GM23338 (cell line): Measurements from ENCODE around the gene MARK3. TPM values are rescaled to one million over a fixed set of nuclear protein-coding genes. Genes with fewer than 3 reads are reported as not detected.
"Not testable (repeated sequence)": the region's sequence is repeated elsewhere in the genome, so short reads cannot be mapped to it uniquely, and the experiment has no call there.

ENCODE experiments used
- ATAC-seq: fragments of 200-7000 bp; cut with Tn5 transposase; 3 replicates; pipeline ENCODE4 v1.9.1; 2020
- DNase-seq: peaks from one replicate; pipeline ENCODE4 v3.0.0-alpha.2; 2015; ENCODE audit warnings: low spot score
- H2AFZ ChIP-seq: fragments of 200-600 bp; sonication (generic); 2 replicates; pipeline ENCODE4 v1.8.0; 2016; ENCODE audit warnings: antibody characterized with exemption, mild to moderate bottlenecking, moderate library complexity
- H3F3A ChIP-seq: fragments of 200-600 bp; sonication (generic); replicated peaks from 2 replicates; pipeline ENCODE4 v1.8.0; 2017; ENCODE audit warnings: antibody characterized with exemption, mixed run types, low read depth
- H3K27ac ChIP-seq: fragments of 200-600 bp; sonication (generic); 2 replicates; pipeline ENCODE4 v1.6.1; 2016; ENCODE audit warnings: low read depth
- H3K27me3 ChIP-seq: fragments of 200-600 bp; sonication (generic); 2 replicates; pipeline ENCODE4 v1.8.0; 2016; ENCODE audit warnings: mild to moderate bottlenecking, mixed run types, moderate library complexity; ENCODE audit not compliant: insufficient read depth
- H3K36me3 ChIP-seq: fragments of 200-600 bp; sonication (generic); 2 replicates; pipeline ENCODE4 v1.8.0; 2016; ENCODE audit warnings: mild to moderate bottlenecking; ENCODE audit not compliant: insufficient read depth
- H3K4me1 ChIP-seq: fragments of 200-600 bp; sonication (generic); 2 replicates; pipeline ENCODE4 v1.8.0; 2016; ENCODE audit warnings: mild to moderate bottlenecking, moderate library complexity; ENCODE audit not compliant: insufficient read depth
- H3K4me2 ChIP-seq: fragments of 200-600 bp; sonication (generic); 2 replicates; pipeline ENCODE4 v1.7.1; 2017; ENCODE audit warnings: mixed run types
- H3K4me3 ChIP-seq: fragments of 200-600 bp; sonication (generic); 2 replicates; pipeline ENCODE4 v1.6.1; 2016; ENCODE audit warnings: mixed run types
- H3K79me2 ChIP-seq: fragments of 200-600 bp; sonication (generic); replicated peaks from 2 replicates; pipeline ENCODE4 v1.8.0; 2017; ENCODE audit warnings: mild to moderate bottlenecking; ENCODE audit not compliant: insufficient read depth
- H3K9me2 ChIP-seq: fragments of 200-600 bp; sonication (generic); 2 replicates; pipeline ENCODE4 v1.8.0; 2017; ENCODE audit not compliant: insufficient read depth
- H4K20me1 ChIP-seq: fragments of 200-600 bp; sonication (generic); replicated peaks from 2 replicates; pipeline ENCODE4 v1.8.0; 2017; ENCODE audit warnings: mild to moderate bottlenecking; ENCODE audit not compliant: insufficient read depth
- H3K27ac Mint-ChIP-seq: 2 replicates; pipeline ENCODE4 v1.8.0; 2020; ENCODE audit warnings: inconsistent platforms, mild to moderate bottlenecking, moderate library complexity, mixed read lengths
- H3K27me3 Mint-ChIP-seq: 3 replicates; pipeline ENCODE4 v1.8.0; 2022; ENCODE audit warnings: low read depth, mild to moderate bottlenecking, moderate library complexity, mixed read lengths, inconsistent platforms; ENCODE audit not compliant: insufficient read depth, poor library complexity
- H3K36me3 Mint-ChIP-seq: 3 replicates; pipeline ENCODE4 v1.8.0; 2021; ENCODE audit warnings: low read depth, mild to moderate bottlenecking, inconsistent platforms, moderate library complexity, mixed read lengths
- H3K4me1 Mint-ChIP-seq: 3 replicates; pipeline ENCODE4 v1.8.0; 2020; ENCODE audit warnings: mild to moderate bottlenecking, inconsistent platforms, mixed read lengths
- H3K4me3 Mint-ChIP-seq: 3 replicates; pipeline ENCODE4 v1.8.0; 2021; ENCODE audit warnings: moderate library complexity, mild to moderate bottlenecking, inconsistent platforms, mixed read lengths
- H3K9me3 Mint-ChIP-seq: 3 replicates; pipeline ENCODE4 v1.8.0; 2020; ENCODE audit warnings: moderate library complexity, mild to moderate bottlenecking, inconsistent platforms, mixed read lengths
- CREB1 ChIP-seq: fragments of 250-450 bp; sonication (Bioruptor Pico); IDR thresholded peaks from 2 replicates; pipeline ENCODE4 v1.5.0; 2020; ENCODE audit warnings: low read depth, mild to moderate bottlenecking, moderate library complexity
- CTCF ChIP-seq, 2 experiments: fragments of 200-600 bp in 1 of 2; sonication (generic) in 1 of 2; conservative IDR thresholded peaks; 2 replicates each; pipeline versions ENCODE4 v1.5.1 to v1.6.1; 2016 to 2017; ENCODE audit warnings: antibody characterized with exemption in 2 of 2, low read depth in 2 of 2, mild to moderate bottlenecking in 2 of 2, moderate library complexity in 1 of 2
- ETS1 ChIP-seq: IDR thresholded peaks from 2 replicates; pipeline ENCODE4 v1.6.1; 2016; ENCODE audit warnings: antibody characterized with exemption
- EZH2 ChIP-seq: fragments of 200-600 bp; sonication (generic); IDR thresholded peaks from one replicate; pipeline ENCODE4 v1.8.0; 2017; ENCODE audit warnings: antibody characterized with exemption, mild to moderate bottlenecking, low read depth; ENCODE audit not compliant: unreplicated experiment
- EZH2phosphoT487 ChIP-seq: fragments of 200-600 bp; sonication (generic); IDR thresholded peaks from one replicate; pipeline ENCODE4 v1.8.1; 2018; ENCODE audit warnings: antibody characterized with exemption; ENCODE audit not compliant: unreplicated experiment
- NANOG ChIP-seq: IDR thresholded peaks from 2 replicates; pipeline ENCODE4 v1.6.1; 2016; ENCODE audit warnings: antibody characterized with exemption, borderline replicate concordance
- POLR2AphosphoS5 ChIP-seq: IDR thresholded peaks from 2 replicates; pipeline ENCODE4 v1.6.1; 2016; ENCODE audit warnings: antibody characterized with exemption, low read depth
- REST ChIP-seq: IDR thresholded peaks from one replicate; pipeline ENCODE4 v1.6.1; 2018; ENCODE audit warnings: antibody characterized with exemption; ENCODE audit not compliant: unreplicated experiment
- STAT1 ChIP-seq: IDR thresholded peaks from one replicate; pipeline ENCODE4 v1.6.1; 2016; ENCODE audit warnings: antibody characterized with exemption; ENCODE audit not compliant: unreplicated experiment
- ZNF114 ChIP-seq: fragments of 250-450 bp; sonication (Bioruptor Pico); IDR thresholded peaks from 2 replicates; pipeline ENCODE4 v1.5.0; 2020; ENCODE audit warnings: mild to moderate bottlenecking, moderate library complexity
- polyA plus RNA-seq: library from polyadenylated mRNA; unstranded; fragments of >200 nt; fragmentation: Nextera tagmentation; extraction: Ambion mirVana; gene quantifications from 2 replicates; pipeline ENCODE4 v1.2.1, GENCODE V29; 2016
- total RNA-seq: library from RNA; depleted of rRNA; stranded (reverse); fragments of >200 nt; shearing (Covaris generic); gene quantifications from 2 replicates; pipeline ENCODE4 v1.2.3, GENCODE V29; 2014

MARK3 gene
- total and polyA plus RNA-seq, 2 experiments from 2014 or later, result 45.9 to 69.7 TPM

GRCh38 chr14:103523575-103523954 is 138.3 kb downstream of the MARK3 start:
- peaks cover 14% of the 10 kb centered on the region for H3K36me3 Mint-ChIP-seq
- peaks cover 26% of the 10 kb centered on the region for H3K4me1 Mint-ChIP-seq
- peaks cover 4% of the 10 kb centered on the region; the same call in 1 of the 3 replicates for H3K9me3 Mint-ChIP-seq
- TF ChIP-seq STAT1 (no peak), EZH2phosphoT487 (no peak), EZH2 (no peak), CREB1 (CRISPR knock-in tag) (no peak), REST (no peak), NANOG (no peak), POLR2AphosphoS5 (no peak)
- no peak overlapping the region for H3K27ac Mint-ChIP-seq
- peak overlapping the region; percentile 85; the same call in 1 of the 2 replicates for H2AFZ ChIP-seq
- no peak for ATAC-seq
- peak overlapping the region; percentile 94 for H3K4me2 ChIP-seq
- H3K27me3 Mint-ChIP-seq, result peaks cover 34% of the 10 kb centered on the region
- no peaks in the 10 kb centered on the region for H3K9me2 ChIP-seq
- peak; percentile 70 for DNase-seq
- H3K79me2 ChIP-seq, result no peaks in the 10 kb centered on the region
- H3F3A ChIP-seq, result peaks cover 25% of the 10 kb centered on the region
- H3K27ac ChIP-seq, result no peak overlapping the region
- H3K4me3 ChIP-seq, result peak overlapping the region; percentile 67
- H4K20me1 ChIP-seq, result peaks cover 11% of the 10 kb centered on the region
- peaks cover 13% of the 10 kb centered on the region for H3K4me1 ChIP-seq
- H3K36me3 ChIP-seq, result no peaks in the 10 kb centered on the region; the same call in 1 of the 2 replicates
- H3K27me3 ChIP-seq, result peaks cover 22% of the 10 kb centered on the region
- H3K4me3 Mint-ChIP-seq, result peak overlapping the region; percentile 67

GRCh38 chr14:103524002-103524935 is 139.1 kb downstream of the MARK3 start:
- peaks cover 11% of the 10 kb centered on the region for H4K20me1 ChIP-seq
- Mint-ChIP-seq H3K9me3 (peaks cover 4% of the 10 kb centered on the region; the same call in 1 of the 3 replicates), H3K27me3 (peaks cover 30% of the 10 kb centered on the region), H3K27ac (no peak overlapping the region), H3K36me3 (peaks cover 9% of the 10 kb centered on the region), H3K4me3 (peak overlapping the region; percentile 67; the same call in 2 of the 3 replicates), H3K4me1 (peaks cover 24% of the 10 kb centered on the region)
- H3K4me1 ChIP-seq, result peaks cover 8% of the 10 kb centered on the region
- H3F3A ChIP-seq, result peaks cover 21% of the 10 kb centered on the region
- peak overlapping the region; percentile 67; the same call in 1 of the 2 replicates for H3K4me3 ChIP-seq
- TF ChIP-seq CTCF (conservative IDR thresholded peaks at IDR 0.05; ENCODE audit: low read depth in 2 of 2) (peak; percentile 42 to 61), ETS1 (no peak), EZH2 (no peak), EZH2phosphoT487 (no peak), ZNF114 (CRISPR knock-in tag) (no peak)
- no peak for ATAC-seq
- no peak for DNase-seq
- H3K27me3 ChIP-seq, result peaks cover 22% of the 10 kb centered on the region
- H3K79me2 ChIP-seq, result peaks cover under 1% of the 10 kb centered on the region
- no peak overlapping the region for H3K27ac ChIP-seq
- peak overlapping the region; percentile 94 for H3K4me2 ChIP-seq
- H3K9me2 ChIP-seq, result no peaks in the 10 kb centered on the region
- no peaks in the 10 kb centered on the region; the same call in 1 of the 2 replicates for H3K36me3 ChIP-seq
- H2AFZ ChIP-seq, result no peak overlapping the region

GRCh38 chr14:103525430-103526246 is 140.4 kb downstream of the MARK3 start:
- not testable (repeated sequence) for H3K36me3 ChIP-seq, H3K4me1 ChIP-seq, H3K27ac ChIP-seq, H3K9me3 Mint-ChIP-seq, H3K36me3 Mint-ChIP-seq, ATAC-seq, H3K4me3 ChIP-seq, H4K20me1 ChIP-seq, H3K4me2 ChIP-seq, H3K9me2 ChIP-seq, H3K27ac Mint-ChIP-seq, DNase-seq, H3K4me3 Mint-ChIP-seq, H2AFZ ChIP-seq
- Histone ChIP-seq H3K27me3 (peaks cover 22% of the 10 kb centered on the region), H3K79me2 (peaks cover 14% of the 10 kb centered on the region), H3F3A (peaks cover 11% of the 10 kb centered on the region; the same call in 1 of the 2 replicates)
- peaks cover 36% of the 10 kb centered on the region for H3K27me3 Mint-ChIP-seq
- H3K4me1 Mint-ChIP-seq, result peaks cover 24% of the 10 kb centered on the region
